Uterus (tissue), 2 donors: ENCODE measurements around the gene PLAGL1.

Experiments used
- POLR2A ChIP-seq, 2 donors: fragments of 450-650 bp; IDR thresholded peaks; one replicate each; pipeline ENCODE4 v1.6.1; 2016; ENCODE audit warnings: antibody characterized with exemption in 2 of 2, mild to moderate bottlenecking in 1 of 2, moderate library complexity in 1 of 2
- TF ChIP-seq, protein P1 (sequence below), 4 experiments: fragments of 200-600 bp in 2 of 4; fragments of 450-650 bp in 2 of 4; sonication (generic) in 2 of 4; IDR thresholded peaks; one replicate each; pipeline ENCODE4 v1.5.1; 2016 to 2019; ENCODE audit warnings: antibody characterized with exemption in 4 of 4, mild to moderate bottlenecking in 2 of 4, moderate library complexity in 1 of 4

DNA sequence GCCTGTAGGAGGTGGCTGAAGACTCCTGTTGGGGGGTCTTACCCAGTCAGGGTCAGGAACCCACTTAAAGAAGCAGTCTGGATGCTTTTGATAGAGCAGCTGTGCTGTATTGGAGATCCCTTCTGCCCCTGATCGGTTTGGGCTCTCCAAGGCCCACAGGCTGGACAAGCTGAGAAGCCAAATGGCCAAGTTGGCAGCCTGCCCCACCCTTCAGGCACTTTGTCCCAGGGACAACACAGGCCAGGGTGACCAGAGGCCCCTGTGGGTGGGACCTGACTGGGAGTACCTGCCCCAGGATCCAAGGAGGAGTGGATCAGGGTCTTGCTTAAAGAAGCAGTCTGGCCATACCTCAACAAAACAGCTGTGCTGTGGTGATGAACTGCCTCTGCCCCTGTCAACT is 95.4 kb downstream of the PLAGL1 start:
- no peak for TF ChIP-seq POLR2A (IDR thresholded peaks at IDR 0.05)
- TF ChIP-seq, protein P1, sequence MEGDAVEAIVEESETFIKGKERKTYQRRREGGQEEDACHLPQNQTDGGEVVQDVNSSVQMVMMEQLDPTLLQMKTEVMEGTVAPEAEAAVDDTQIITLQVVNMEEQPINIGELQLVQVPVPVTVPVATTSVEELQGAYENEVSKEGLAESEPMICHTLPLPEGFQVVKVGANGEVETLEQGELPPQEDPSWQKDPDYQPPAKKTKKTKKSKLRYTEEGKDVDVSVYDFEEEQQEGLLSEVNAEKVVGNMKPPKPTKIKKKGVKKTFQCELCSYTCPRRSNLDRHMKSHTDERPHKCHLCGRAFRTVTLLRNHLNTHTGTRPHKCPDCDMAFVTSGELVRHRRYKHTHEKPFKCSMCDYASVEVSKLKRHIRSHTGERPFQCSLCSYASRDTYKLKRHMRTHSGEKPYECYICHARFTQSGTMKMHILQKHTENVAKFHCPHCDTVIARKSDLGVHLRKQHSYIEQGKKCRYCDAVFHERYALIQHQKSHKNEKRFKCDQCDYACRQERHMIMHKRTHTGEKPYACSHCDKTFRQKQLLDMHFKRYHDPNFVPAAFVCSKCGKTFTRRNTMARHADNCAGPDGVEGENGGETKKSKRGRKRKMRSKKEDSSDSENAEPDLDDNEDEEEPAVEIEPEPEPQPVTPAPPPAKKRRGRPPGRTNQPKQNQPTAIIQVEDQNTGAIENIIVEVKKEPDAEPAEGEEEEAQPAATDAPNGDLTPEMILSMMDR (IDR thresholded peaks at IDR 0.05): no peak
